ENCODE measurements around the gene OBI1.

DNA sequence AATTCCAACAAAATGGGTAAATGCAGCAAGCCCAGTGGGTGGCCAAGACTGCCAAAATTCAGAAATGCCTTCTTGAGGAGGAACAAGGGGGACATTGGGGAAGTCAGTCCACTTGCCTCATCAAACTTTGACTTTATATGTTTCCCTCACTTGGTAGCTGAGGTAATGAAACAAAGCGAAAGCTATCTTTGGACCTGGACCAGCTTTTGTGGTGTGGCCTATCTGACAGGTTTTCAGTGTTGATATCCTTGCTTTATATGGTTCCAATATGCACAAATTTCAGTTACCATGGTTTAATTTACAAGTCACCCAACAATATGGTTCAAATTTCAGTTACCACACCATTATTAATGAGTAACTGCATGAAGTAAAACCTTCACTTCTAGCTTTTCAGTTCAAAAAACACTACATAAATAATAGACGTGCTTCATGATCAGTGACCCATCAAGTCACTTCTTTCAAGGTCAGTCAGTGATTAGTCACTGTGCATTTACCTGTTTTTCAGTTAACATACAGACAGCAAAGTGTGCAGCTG lies 38.0 kb downstream of the OBI1 start:
- TF ChIP-seq, protein P1, sequence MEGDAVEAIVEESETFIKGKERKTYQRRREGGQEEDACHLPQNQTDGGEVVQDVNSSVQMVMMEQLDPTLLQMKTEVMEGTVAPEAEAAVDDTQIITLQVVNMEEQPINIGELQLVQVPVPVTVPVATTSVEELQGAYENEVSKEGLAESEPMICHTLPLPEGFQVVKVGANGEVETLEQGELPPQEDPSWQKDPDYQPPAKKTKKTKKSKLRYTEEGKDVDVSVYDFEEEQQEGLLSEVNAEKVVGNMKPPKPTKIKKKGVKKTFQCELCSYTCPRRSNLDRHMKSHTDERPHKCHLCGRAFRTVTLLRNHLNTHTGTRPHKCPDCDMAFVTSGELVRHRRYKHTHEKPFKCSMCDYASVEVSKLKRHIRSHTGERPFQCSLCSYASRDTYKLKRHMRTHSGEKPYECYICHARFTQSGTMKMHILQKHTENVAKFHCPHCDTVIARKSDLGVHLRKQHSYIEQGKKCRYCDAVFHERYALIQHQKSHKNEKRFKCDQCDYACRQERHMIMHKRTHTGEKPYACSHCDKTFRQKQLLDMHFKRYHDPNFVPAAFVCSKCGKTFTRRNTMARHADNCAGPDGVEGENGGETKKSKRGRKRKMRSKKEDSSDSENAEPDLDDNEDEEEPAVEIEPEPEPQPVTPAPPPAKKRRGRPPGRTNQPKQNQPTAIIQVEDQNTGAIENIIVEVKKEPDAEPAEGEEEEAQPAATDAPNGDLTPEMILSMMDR (conservative IDR thresholded peaks at IDR 0.05), result no peak
- no peak for TF ChIP-seq ZFX (IDR thresholded peaks at IDR 0.05)

All from C4-2B (cell line).